HAP-1 (cell line): ENCODE measurements around the gene FAM3B.
"Not testable (repeated sequence)": the region's sequence is repeated elsewhere in the genome, so short reads cannot be mapped to it uniquely, and the experiment has no call there.

Experiments
- DNase-seq, 2 experiments: peaks; one replicate each; pipeline ENCODE4 v3.0.0-alpha.2; 2016 to 2020; ENCODE audit warnings: low spot score in 2 of 2
- H3K27me3 ChIP-seq: fragments of 250-450 bp; sonication (Bioruptor Pico); 2 replicates; pipeline ENCODE4 v1.5.1; 2020; ENCODE audit warnings: low read depth, mild to moderate bottlenecking, moderate library complexity
- H3K36me3 ChIP-seq: fragments of 250-450 bp; sonication (Bioruptor Pico); replicated peaks from 2 replicates; pipeline ENCODE4 v1.5.1; 2020; ENCODE audit warnings: mild to moderate bottlenecking
- H3K4me1 ChIP-seq: fragments of 250-450 bp; sonication (Bioruptor Pico); 2 replicates; pipeline ENCODE4 v1.5.1; 2020; ENCODE audit warnings: mild to moderate bottlenecking
- H3K4me3 ChIP-seq: fragments of 250-450 bp; sonication (Bioruptor Pico); 2 replicates; pipeline ENCODE4 v1.5.1; 2020; ENCODE audit warnings: mild to moderate bottlenecking, moderate library complexity
- H3K9me3 ChIP-seq: fragments of 250-450 bp; sonication (Bioruptor Pico); 2 replicates; pipeline ENCODE4 v1.5.1; 2020; ENCODE audit warnings: mild to moderate bottlenecking, moderate library complexity
- in situ Hi-C: fragments of 300-500 bp; cut with MboI; formaldehyde crosslinking; loops from 3 replicates; pipeline ENCODE4 v1.14.3; 2020; ENCODE audit warnings: low sequenced_read_pairs, inconsistent platforms, mixed read lengths

FAM3B gene

DNA sequence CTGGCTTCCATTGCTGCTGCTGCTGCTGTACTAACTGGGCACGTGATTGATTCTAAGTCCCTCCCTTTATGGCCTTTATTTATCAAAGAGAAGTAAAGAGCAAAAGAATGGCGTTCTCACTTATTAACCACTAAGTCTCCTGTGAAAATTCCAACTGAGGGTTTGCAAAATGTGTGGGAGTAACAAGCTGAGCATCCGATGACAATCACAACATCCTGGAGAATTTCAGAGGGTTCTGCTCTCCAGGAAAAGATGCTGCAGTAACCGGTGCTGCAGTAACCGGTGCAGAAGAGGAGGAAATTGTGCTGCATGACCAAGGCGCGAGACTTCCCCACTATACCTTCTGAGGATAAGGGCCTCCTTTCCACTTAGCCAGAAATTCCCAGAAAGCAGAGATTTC lies 32.5 kb downstream of the FAM3B start:
- in situ Hi-C loops, result no loop called here
- no peaks in the 10 kb centered on the region for H3K36me3 ChIP-seq
- no peaks in the 10 kb centered on the region for H3K9me3 ChIP-seq
- no peaks in the 10 kb centered on the region for H3K4me1 ChIP-seq
- H3K27me3 ChIP-seq, result no peaks in the 10 kb centered on the region
- H3K4me3 ChIP-seq, result no peak overlapping the region
- no peak for DNase-seq

DNA sequence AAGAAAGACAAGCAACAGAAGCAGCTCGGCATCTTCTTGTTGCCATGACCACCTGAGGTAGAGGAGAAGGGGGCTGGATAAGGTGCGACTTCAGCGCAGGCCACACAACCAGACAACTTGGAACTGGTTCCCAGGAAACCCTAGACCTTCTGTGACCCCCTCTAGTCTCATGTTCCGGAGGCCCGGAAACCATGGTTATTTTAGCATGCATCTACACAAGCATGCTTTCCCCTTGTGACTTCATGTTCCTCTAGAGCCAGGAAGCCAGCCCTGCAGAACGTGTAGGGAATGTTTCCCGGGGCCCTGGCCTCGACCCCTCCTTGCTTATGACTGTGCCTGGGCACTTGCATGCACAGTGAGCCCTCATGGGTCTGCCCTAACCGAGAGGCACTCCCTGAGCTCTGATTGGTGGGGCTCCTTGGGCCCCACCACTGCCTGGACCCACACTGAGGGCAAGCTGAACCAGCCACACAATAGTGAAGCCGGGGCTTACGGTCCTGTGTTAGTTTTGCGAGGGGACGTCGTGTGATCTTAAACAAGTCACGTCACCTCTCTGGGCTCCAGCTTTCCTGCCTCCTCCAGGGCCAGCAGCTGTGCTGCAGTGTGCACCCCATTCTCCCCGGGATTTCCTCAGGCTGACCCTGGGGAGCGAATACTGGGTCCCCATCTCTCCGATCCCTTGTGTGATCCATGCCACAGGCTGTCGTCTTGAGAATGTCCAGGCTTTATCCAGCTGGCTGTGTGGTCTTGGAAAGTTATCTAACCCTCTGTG lies 33.2 kb downstream of the FAM3B start:
- no peaks in the 10 kb centered on the region for H3K36me3 ChIP-seq
- H3K9me3 ChIP-seq, result no peaks in the 10 kb centered on the region
- DNase-seq, result no peak
- in situ Hi-C loops, result no loop called here
- H3K27me3 ChIP-seq, result no peaks in the 10 kb centered on the region
- no peaks in the 10 kb centered on the region for H3K4me1 ChIP-seq
- no peak overlapping the region for H3K4me3 ChIP-seq

DNA sequence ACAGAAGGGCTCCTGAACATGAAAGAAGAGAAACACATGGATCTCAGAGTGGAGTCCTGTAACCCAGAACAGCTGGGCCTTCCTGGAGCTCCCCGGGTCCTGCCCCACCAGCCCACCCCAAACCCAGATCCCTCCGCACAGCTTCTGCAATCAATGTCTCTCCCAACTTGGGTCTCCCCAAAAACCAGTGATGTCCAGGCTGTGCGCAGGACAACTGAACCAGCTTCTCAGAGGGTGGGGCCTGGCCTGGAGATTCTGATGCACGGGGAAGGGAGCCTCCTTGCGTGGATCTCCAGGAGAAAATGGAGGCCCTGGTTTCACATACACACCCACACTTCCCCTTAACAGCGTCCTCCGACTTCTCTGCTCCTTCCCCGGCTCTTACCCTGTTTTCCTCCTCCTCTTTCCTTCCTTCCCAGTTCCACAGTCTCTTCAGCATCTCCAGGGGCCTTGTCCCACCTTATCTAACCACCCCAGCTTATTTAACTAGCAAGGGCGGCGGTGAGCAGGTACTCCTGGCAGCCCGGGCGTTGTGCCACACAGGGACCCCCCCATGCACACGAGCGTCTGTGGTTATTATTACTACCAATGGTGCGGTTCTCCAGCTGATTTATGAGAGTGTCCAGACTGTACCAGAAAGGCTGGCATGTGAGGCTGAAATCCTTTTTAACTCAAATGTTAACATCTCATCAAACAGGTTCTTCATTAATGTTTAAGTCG lies 34.0 kb downstream of the FAM3B start:
- Histone ChIP-seq H3K4me1 (no peaks in the 10 kb centered on the region), H3K36me3 (no peaks in the 10 kb centered on the region), H3K9me3 (no peaks in the 10 kb centered on the region), H3K27me3 (no peaks in the 10 kb centered on the region), H3K4me3 (no peak overlapping the region)
- in situ Hi-C loops, result no loop called here
- no peak for DNase-seq

DNA sequence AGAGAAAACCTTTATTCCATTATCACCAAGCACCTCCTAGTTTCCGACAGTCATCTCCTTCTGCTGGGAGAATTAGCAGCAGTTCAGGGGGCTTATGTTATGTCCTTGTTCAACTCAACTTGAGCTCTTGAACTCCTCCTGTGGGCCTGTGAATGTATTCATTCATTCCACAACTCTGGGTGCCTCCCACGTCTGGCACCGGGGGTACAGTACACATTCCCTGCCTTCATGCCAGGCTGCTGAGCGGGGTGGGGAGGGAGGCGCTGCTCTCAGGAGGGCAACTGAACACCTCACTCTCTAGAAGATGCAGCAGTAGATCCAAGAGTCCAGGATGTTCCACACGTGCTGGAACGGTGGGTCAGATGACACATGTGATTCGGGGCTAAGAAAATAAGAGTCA lies 40.9 kb downstream of the FAM3B start:
- Histone ChIP-seq H3K36me3 (no peaks in the 10 kb centered on the region), H3K4me1 (no peaks in the 10 kb centered on the region), H3K4me3 (no peak overlapping the region), H3K27me3 (no peaks in the 10 kb centered on the region), H3K9me3 (no peaks in the 10 kb centered on the region; the same call in 1 of the 2 replicates)
- in situ Hi-C loops, result no loop called here
- DNase-seq, result no peak

DNA sequence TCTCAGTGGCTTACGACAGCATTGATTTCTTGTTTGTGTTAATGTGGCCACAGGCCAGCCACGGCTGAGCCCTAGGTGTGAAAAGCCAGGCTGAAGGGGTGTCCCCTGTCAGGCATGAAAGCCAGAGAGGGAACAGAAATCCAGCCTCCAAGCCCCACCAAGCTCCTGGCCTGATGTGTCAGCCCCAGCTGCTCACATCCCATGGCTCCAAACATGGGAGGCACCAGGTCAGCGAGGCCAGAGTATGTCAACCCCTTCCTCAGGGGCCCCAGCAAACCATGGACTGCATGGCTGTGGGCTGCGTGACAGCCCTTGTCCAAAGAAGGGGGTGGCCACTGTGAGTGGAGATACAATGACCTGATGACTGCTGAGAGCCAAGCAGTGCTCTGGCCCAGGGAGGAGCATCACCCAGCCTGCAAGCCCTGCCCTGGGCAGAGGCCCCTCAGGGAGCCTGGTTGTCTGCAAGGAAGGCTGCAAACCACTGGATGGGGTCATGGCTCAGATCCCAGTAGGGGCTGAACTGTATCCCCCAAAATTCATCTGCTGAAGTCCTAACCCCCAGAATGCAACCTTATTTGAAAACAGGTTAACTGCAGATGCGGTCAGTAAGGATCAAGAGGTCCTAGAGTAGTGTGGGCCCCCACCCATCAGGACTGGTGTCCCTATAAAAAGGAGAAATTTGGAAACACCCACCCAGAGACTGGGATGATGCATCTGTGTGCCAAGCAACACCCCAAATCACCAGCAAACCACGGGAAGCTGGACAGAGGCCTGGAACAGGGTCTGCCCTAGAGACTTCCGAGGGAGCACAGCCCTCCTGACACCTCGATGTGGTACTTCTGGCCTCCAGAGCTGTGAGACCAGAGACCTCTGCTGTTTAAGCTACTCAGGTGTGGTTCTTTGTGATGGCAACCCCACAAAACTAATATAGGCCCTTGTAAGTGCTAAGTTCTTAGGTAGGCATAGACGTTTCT lies 41.9 kb downstream of the FAM3B start:
- no peaks in the 10 kb centered on the region for H3K4me1 ChIP-seq
- H3K36me3 ChIP-seq, result no peaks in the 10 kb centered on the region
- no peaks in the 10 kb centered on the region; the same call in 1 of the 2 replicates for H3K9me3 ChIP-seq
- in situ Hi-C loops, result no loop called here
- H3K27me3 ChIP-seq, result no peaks in the 10 kb centered on the region
- H3K4me3 ChIP-seq, result no peak overlapping the region
- DNase-seq, result no peak

DNA sequence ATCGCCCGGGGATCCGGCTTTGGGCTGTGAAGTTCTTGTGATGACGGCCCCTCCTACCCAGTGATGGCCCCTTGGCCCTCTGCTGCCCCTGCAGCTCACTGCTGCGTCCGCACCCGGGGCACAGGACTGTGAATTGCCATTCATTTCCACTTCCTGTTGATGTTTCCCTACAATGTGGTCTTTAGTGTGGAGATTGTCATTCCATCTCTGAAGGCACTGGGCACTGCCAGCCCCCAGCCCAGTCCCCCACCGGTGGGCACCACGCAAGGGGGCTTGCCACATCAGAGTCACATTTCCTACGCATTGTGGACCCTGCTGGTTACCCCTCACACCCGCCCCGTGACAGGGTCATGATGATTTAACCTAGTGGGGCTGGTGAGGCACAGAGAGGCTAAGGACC lies 42.7 kb downstream of the FAM3B start:
- H3K4me3 ChIP-seq, result no peak overlapping the region
- in situ Hi-C loops, result no loop called here
- H3K27me3 ChIP-seq, result no peaks in the 10 kb centered on the region
- no peaks in the 10 kb centered on the region for H3K4me1 ChIP-seq
- H3K36me3 ChIP-seq, result no peaks in the 10 kb centered on the region
- DNase-seq, result no peak
- H3K9me3 ChIP-seq, result no peaks in the 10 kb centered on the region; the same call in 1 of the 2 replicates

DNA sequence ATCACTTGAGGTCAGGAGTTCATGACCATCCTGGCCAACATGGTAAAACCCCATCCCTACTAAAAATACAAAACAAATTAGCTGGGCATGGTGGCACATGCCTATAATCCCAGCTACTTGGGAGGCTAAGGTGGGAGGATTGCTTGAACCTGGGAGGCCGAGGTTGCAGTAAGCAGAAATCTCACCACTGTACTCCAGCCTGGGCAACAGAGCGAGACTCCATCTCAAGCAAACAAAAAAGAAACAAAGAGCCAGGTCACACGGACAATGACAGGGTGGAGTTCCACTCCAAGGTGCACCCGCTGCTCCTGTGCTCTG lies 43.1 kb downstream of the FAM3B start:
- in situ Hi-C loops, H3K27me3 ChIP-seq, H3K4me3 ChIP-seq, H3K36me3 ChIP-seq, DNase-seq, H3K4me1 ChIP-seq, H3K9me3 ChIP-seq: not testable (repeated sequence)

DNA sequence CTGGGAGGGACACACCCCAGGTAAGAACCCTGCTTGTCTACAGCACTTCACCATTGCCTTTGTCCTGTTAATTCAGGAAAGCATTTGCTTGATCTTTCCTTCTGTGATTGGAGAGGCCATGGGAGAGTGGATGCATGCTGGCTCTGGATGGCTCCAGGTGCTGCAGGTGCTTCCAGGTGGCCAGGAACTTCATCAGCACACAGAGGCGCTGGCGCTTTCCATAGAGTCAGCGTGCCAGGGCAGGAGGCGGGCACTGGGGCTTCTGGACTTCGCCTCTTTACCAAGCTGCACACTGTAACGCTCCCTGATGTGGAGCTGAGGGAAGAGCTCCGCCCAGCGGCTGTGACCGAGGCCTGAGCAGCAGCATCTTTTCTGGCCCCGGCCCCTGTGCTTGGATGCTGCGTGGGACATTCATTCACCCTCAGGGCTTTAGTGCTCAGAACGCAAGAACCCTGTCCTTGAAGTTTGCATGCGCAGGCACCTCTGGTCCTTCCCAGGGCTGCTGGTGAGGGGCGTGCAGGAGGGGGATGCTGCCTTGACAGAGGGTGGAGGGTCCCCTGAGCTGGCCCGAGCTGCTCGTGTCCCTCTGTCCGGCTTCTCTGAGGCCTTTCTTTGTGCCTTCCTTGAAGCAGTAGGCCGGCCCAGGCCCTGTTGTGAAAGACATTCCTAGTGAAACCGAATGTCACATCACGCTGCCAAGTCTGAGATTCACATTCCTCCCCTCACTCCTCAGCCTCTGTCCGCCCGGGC lies 43.6 kb downstream of the FAM3B start:
- in situ Hi-C loops, result no loop called here
- no peaks in the 10 kb centered on the region for H3K4me1 ChIP-seq
- H3K36me3 ChIP-seq, result no peaks in the 10 kb centered on the region
- no peaks in the 10 kb centered on the region; the same call in 1 of the 2 replicates for H3K9me3 ChIP-seq
- H3K4me3 ChIP-seq, result no peak overlapping the region
- H3K27me3 ChIP-seq, result no peaks in the 10 kb centered on the region
- no peak for DNase-seq

DNA sequence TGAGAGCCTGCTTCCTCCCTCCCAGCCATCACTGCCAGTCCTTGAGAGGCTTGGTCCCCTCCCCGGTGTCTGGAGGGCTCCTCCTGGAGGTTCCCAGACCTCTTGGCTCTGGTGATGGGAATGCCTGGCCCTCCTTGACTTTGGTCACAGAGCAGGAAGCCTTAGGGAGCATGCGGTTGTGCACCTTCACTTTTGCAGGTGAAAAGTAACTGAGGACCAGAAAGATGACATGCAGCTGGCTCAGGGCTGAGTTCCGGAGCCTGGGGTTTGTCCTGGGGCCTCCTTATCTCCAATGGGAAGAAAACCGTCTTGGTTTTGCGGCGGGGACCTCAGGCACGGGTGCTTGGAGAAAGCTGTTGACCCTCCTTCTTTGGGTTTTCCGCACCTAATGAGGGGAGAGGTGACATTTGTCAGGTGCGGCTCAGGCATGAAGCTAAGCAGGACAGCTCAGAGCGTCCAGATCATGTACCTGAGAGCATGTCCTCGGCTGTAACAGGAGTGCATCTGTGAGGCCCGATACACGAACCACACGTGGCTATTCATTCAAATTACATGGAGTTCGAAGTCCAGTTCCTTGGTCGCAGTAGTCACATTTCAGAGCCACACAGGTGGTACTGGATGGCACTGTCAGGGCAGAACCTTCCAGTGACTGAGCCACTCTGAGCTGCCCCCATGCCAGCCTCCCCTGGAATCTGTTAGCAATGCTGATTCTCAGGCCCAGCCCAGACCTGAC lies 44.6 kb downstream of the FAM3B start:
- Histone ChIP-seq H3K36me3 (no peaks in the 10 kb centered on the region), H3K4me3 (no peak overlapping the region), H3K27me3 (no peaks in the 10 kb centered on the region), H3K9me3 (no peaks in the 10 kb centered on the region; the same call in 1 of the 2 replicates), H3K4me1 (no peaks in the 10 kb centered on the region)
- in situ Hi-C loops, result no loop called here
- DNase-seq, result no peak

DNA sequence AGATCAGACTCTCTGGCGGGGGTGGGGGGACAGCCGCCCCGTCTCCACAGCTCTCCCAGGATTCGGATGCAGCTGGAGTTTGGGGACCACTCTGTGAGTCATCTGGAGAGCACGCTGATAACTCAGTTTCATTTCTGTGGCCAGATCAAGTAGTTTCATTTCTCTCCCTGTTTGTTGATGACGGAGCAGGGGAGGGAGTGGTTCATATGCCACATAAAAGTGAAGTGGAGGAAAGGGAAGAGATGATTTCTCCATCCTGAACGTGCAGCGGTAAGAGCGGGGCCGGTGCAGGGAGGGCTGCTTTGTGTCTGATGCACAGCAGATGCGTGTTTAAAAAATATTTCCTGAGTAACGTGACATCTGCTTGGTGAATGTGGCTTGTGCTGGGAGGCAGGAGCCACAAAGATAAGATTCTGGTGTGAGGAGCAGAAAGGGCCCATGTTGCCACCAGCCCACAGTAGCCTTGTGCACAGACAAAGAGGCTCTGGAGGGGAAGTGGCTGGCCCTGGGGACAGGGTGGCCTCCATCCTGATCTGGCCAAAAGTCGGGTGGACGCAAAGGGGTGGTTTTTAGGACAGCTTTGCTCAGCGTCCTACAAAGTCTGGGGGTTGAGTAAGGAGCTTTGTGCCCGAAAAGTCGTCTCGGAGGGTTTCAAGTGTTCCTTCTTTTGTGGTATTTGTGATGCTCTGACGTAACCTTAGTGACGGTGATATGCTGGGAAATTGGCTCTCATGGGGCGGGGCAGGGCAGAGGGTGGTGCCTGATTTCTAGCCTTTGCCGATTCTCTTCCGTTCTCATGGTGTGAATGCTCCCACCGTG lies 45.4 kb downstream of the FAM3B start, which contains the start of gene MX2:
Gene MX2, plus strand, starts transcription at position 242 of the 819 bp plus-strand sequence. CDS start 14,880 bp downstream, outside the sequence.
- Histone ChIP-seq H3K36me3 (no peaks in the 10 kb centered on the region), H3K9me3 (no peaks in the 10 kb centered on the region; the same call in 1 of the 2 replicates), H3K4me1 (no peaks in the 10 kb centered on the region), H3K27me3 (no peaks in the 10 kb centered on the region), H3K4me3 (no peak within 1 kb of the TSS)
- no peak for DNase-seq
- in situ Hi-C loops, result no loop called here

DNA sequence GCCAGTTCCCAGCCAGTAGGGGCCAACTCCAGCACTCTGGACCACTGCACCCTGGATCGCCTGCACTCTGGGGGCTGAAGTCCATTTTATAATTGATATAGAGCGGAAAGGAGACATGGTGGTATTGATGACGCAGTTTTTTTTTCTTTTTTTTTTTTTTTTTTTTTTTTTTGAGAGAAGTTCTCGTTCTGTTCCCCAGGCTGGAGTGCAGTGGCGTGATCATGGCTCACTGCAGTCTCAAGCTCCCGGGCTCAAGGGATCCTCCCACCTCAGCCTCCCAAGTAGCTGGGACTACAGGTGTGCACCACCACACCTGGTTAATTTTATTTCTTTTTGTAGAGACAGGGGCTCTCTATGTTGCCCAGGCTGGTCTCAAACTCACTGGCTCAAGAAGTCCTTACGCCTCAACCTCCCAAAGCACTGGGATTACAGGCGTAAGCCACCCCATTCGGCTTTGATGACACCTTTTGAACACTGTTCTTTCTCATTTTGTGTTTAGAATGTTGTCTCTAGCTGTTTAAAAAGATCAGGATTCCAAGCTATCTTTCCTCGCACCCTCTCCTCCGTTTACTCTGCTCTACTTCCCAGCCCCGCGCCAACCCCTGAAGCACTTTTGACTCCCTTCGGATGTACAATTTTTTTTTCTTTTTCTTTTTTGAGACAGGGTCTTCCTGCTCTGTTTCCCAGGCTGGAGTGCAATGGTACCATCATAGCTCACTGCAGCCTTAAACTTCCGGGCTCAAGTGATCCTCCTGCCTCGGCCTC lies 46.2 kb downstream of the FAM3B start:
- Histone ChIP-seq H3K27me3 (no peaks in the 10 kb centered on the region), H3K4me1 (no peaks in the 10 kb centered on the region), H3K4me3 (no peak overlapping the region), H3K9me3 (no peaks in the 10 kb centered on the region; the same call in 1 of the 2 replicates), H3K36me3 (no peaks in the 10 kb centered on the region)
- in situ Hi-C loops, result no loop called here
- no peak for DNase-seq
